PC-3 (cell line): ENCODE measurements around the gene SFSWAP. TPM values are rescaled to one million over a fixed set of nuclear protein-coding genes. Genes with fewer than 3 reads are reported as not detected.
A peak's percentile ranks its signal among the peaks of the same experiment; 100 is the strongest.

Experiments used
- ATAC-seq: fragments of 200-7000 bp; cut with Tn5 transposase; 2 replicates; pipeline ENCODE4 v1.9.1; 2020; ENCODE audit warnings: mild to moderate bottlenecking, moderate library complexity
- BruUV-seq: library from RNA; stranded (reverse); fragments of 400-500 nt; replicated peaks from 2 replicates; lab custom pipeline; 2021; lab: Mats Ljungman, UMichigan
- CTCF ChIA-PET: fragments of 300-600 bp; sonication (Branson Sonifier 250); formaldehyde crosslinking; loops from one replicate; lab custom pipeline; 2022; ENCODE audit warnings: antibody characterized with exemption; lab: Charles Lee
- POLR2A ChIA-PET: fragments of 300-600 bp; sonication (Branson Sonifier 250); formaldehyde crosslinking; loops from one replicate; lab custom pipeline; 2022; ENCODE audit warnings: antibody characterized with exemption; ENCODE audit not compliant: unreplicated experiment; lab: Charles Lee
- DNase-seq: peaks from one replicate; pipeline ENCODE4 v3.0.0-alpha.2; 2015
- H2AFZ ChIP-seq: fragments of 300-600 bp; sonication (generic); 2 replicates; pipeline ENCODE4 v1.6.0; 2016; ENCODE audit warnings: antibody characterized with exemption, low read length
- H3F3A ChIP-seq: fragments of 300-600 bp; sonication (generic); one replicate; pipeline ENCODE4 v1.6.0; 2017; ENCODE audit warnings: antibody characterized with exemption, low read length, control low read depth, mild to moderate bottlenecking; ENCODE audit not compliant: unreplicated experiment
- H3K27ac ChIP-seq: fragments of 300-600 bp; sonication (generic); 2 replicates; pipeline ENCODE4 v1.5.1; 2016; ENCODE audit warnings: mild to moderate bottlenecking, low read length
- H3K27me3 ChIP-seq: fragments of 300-600 bp; sonication (generic); 2 replicates; pipeline ENCODE4 v1.6.1; 2016; ENCODE audit warnings: low read length, mixed read lengths
- H3K36me3 ChIP-seq: fragments of 300-600 bp; sonication (generic); 2 replicates; pipeline ENCODE4 v1.6.1; 2016; ENCODE audit warnings: low read depth, mixed run types, low read length, mixed read lengths
- H3K4me1 ChIP-seq: fragments of 300-600 bp; sonication (generic); 2 replicates; pipeline ENCODE4 v1.5.1; 2016; ENCODE audit warnings: low read length; ENCODE audit not compliant: insufficient read depth
- H3K4me2 ChIP-seq: fragments of 300-600 bp; sonication (generic); 2 replicates; pipeline ENCODE4 v1.6.0; 2016; ENCODE audit warnings: low read length
- H3K4me3 ChIP-seq: fragments of 300-600 bp; sonication (generic); 2 replicates; pipeline ENCODE4 v1.5.1; 2016; ENCODE audit warnings: mild to moderate bottlenecking, low read length, mixed read lengths
- H3K79me2 ChIP-seq: fragments of 300-600 bp; sonication (generic); 2 replicates; pipeline ENCODE4 v1.6.1; 2017; ENCODE audit warnings: low read length, mixed read lengths
- H3K9ac ChIP-seq: fragments of 300-600 bp; sonication (generic); 2 replicates; pipeline ENCODE4 v1.6.0; 2016; ENCODE audit warnings: mild to moderate bottlenecking, low read length
- H3K9me2 ChIP-seq: fragments of 300-600 bp; sonication (generic); replicated peaks from 2 replicates; pipeline ENCODE4 v1.6.1; 2016; ENCODE audit warnings: mixed run types, low read length, mixed read lengths
- H3K9me3 ChIP-seq: fragments of 300-600 bp; sonication (generic); 2 replicates; pipeline ENCODE4 v1.6.1; 2016; ENCODE audit warnings: low read length, mixed read lengths
- H4K20me1 ChIP-seq: fragments of 300-600 bp; sonication (generic); 2 replicates; pipeline ENCODE4 v1.6.1; 2016; ENCODE audit warnings: low read length, mixed read lengths
- EZH2 ChIP-seq: fragments of 300-600 bp; sonication (generic); IDR thresholded peaks from one replicate; pipeline ENCODE4 v1.6.1; 2017; ENCODE audit warnings: antibody characterized with exemption, mild to moderate bottlenecking, low read length; ENCODE audit not compliant: unreplicated experiment
- EZH2phosphoT487 ChIP-seq: fragments of 300-600 bp; sonication (generic); IDR thresholded peaks from 2 replicates; pipeline ENCODE4 v1.6.1; 2018; ENCODE audit warnings: mild to moderate bottlenecking, antibody characterized with exemption, low read length, borderline replicate concordance
- intact Hi-C: fragments of 100-400 bp; cut with micrococcal nuclease; formaldehyde crosslinking; loops from 2 replicates; pipeline ENCODE4 v1.9.0; 2023
- total RNA-seq: library from RNA; depleted of rRNA; stranded (reverse); fragments of >200 nt; gene quantifications from 2 replicates; pipeline ENCODE4 v1.2.3, GENCODE V29; 2014
- TF ChIP-seq, protein P1 (sequence below): fragments of 300-600 bp; sonication (generic); conservative IDR thresholded peaks from 2 replicates; pipeline ENCODE4 v1.5.1; 2017; ENCODE audit warnings: antibody characterized with exemption, low read depth, mild to moderate bottlenecking, low read length

Gene SFSWAP
- total RNA-seq, 1 experiment from 2014 or later, result 57.5 TPM

DNA sequence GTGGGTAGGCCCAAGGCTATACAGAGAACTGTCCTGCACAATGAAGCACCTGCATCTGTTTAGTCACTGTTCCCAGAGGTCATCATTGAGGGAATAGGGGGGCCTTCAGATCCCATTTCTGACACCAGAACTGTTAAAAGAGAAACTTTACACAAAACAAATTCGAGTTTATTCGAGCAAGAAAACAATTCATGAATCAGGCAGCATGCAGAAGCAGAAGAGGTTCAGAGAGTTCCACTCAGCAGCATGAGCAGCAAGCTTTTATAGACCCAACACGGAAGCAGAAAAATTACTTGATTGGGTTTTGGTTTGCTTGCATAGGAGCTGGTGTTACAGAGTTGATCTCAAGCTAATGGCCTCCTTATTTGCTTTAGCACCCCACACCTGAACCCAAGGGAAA lies 1.7 kb upstream of the SFSWAP start:
- Histone ChIP-seq H3F3A (no peaks in the 10 kb centered on the region), H3K79me2 (peaks cover 34% of the 10 kb centered on the region), H3K9me2 (no peaks in the 10 kb centered on the region), H3K27ac (no peak overlapping the region), H4K20me1 (peaks cover 22% of the 10 kb centered on the region), H3K27me3 (no peaks in the 10 kb centered on the region), H2AFZ (no peak overlapping the region), H3K36me3 (peaks cover 9% of the 10 kb centered on the region; the same call in 1 of the 2 replicates), H3K9me3 (no peaks in the 10 kb centered on the region), H3K4me1 (peaks cover 21% of the 10 kb centered on the region), H3K4me2 (no peak overlapping the region), H3K4me3 (no peak overlapping the region), H3K9ac (no peak overlapping the region)
- ChIA-PET POLR2A (no interaction called here), CTCF (no interaction called here)
- no TSS peak for BruUV-seq
- no peak for DNase-seq
- intact Hi-C loops, result no loop called here
- TF ChIP-seq EZH2phosphoT487 (no peak), EZH2 (no peak)
- TF ChIP-seq, protein P1, sequence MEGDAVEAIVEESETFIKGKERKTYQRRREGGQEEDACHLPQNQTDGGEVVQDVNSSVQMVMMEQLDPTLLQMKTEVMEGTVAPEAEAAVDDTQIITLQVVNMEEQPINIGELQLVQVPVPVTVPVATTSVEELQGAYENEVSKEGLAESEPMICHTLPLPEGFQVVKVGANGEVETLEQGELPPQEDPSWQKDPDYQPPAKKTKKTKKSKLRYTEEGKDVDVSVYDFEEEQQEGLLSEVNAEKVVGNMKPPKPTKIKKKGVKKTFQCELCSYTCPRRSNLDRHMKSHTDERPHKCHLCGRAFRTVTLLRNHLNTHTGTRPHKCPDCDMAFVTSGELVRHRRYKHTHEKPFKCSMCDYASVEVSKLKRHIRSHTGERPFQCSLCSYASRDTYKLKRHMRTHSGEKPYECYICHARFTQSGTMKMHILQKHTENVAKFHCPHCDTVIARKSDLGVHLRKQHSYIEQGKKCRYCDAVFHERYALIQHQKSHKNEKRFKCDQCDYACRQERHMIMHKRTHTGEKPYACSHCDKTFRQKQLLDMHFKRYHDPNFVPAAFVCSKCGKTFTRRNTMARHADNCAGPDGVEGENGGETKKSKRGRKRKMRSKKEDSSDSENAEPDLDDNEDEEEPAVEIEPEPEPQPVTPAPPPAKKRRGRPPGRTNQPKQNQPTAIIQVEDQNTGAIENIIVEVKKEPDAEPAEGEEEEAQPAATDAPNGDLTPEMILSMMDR, result no peak
- ATAC-seq, result no peak

- no peaks in the 10 kb centered on the region for H3K27me3 ChIP-seq
- H2AFZ ChIP-seq, result 0 out of 2 replicates have a peak overlapping the region, but pooled peaks have one; percentile 99
- ATAC-seq, result peak; percentile 12
- peaks cover 21% of the 10 kb centered on the region for H3K4me1 ChIP-seq
- no TSS peak for BruUV-seq
- H3K36me3 ChIP-seq, result peaks cover 32% of the 10 kb centered on the region
- H3K27ac ChIP-seq, result no peak overlapping the region
- POLR2A ChIA-PET, result no interaction called here
- peaks cover 22% of the 10 kb centered on the region for H4K20me1 ChIP-seq
- no peak for TF ChIP-seq EZH2phosphoT487
- TF ChIP-seq, protein P1, result no peak
- no peak for TF ChIP-seq EZH2
- no peaks in the 10 kb centered on the region for H3K9me2 ChIP-seq
- no peaks in the 10 kb centered on the region for H3F3A ChIP-seq
- no peak for DNase-seq
- H3K4me3 ChIP-seq, result peak overlapping the region; percentile 97
- H3K4me2 ChIP-seq, result peak overlapping the region; percentile 85
- intact Hi-C loops, result no loop called here
- CTCF ChIA-PET, result no interaction called here
- H3K79me2 ChIP-seq, result peaks cover 36% of the 10 kb centered on the region
- H3K9me3 ChIP-seq, result no peaks in the 10 kb centered on the region
- H3K9ac ChIP-seq, result peak overlapping the region; percentile 96
Observed at GRCh38 chr12:131711551-131712205, 788 bp downstream of the SFSWAP start.

DNA sequence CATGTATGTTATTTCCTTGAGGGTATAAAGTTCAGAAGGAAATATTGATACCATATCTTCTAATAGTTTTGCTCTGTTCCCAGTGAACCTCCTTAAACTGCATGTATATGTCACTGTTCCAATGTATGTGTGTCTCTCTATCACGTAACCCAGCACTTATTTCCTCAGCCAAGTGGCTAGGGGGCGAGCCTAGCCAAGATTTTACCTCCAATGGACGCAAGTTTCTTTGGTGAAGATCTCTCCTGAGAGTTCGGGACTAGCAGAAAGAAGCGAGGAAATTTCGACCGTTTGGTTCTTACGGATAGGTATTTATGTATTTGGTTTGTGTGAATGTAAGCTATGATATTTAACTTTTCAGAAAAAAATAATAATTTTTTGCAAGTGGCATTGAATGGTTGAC lies 2.5 kb downstream of the SFSWAP start:
- ChIA-PET CTCF (no interaction called here), POLR2A (no interaction called here)
- no TSS peak for BruUV-seq
- Histone ChIP-seq H3K36me3 (peaks cover 46% of the 10 kb centered on the region), H3K27me3 (no peaks in the 10 kb centered on the region), H3K4me3 (peak overlapping the region; percentile 97), H4K20me1 (peaks cover 22% of the 10 kb centered on the region), H3K9me3 (no peaks in the 10 kb centered on the region), H3K79me2 (peaks cover 40% of the 10 kb centered on the region), H3K4me2 (peak overlapping the region; percentile 85), H3K4me1 (peaks cover 21% of the 10 kb centered on the region), H3F3A (no peaks in the 10 kb centered on the region), H3K27ac (no peak overlapping the region), H3K9ac (no peak overlapping the region), H2AFZ (no peak overlapping the region), H3K9me2 (no peaks in the 10 kb centered on the region)
- DNase-seq (no peak), ATAC-seq (no peak)
- intact Hi-C loops, result no loop called here
- TF ChIP-seq, protein P1, result peak; percentile 22; the same call in 1 of the 2 replicates
- TF ChIP-seq EZH2phosphoT487 (no peak), EZH2 (no peak)
